ENCODE data around the gene CDH23. TPM values are rescaled to one million over a fixed set of nuclear protein-coding genes. Genes with fewer than 3 reads are reported as not detected.

CDH23 gene
- total and polyA plus RNA-seq, 10 of the 15 experiments (the other 5 are each of a cell fraction or from before 2014, with no cell fraction given): 0.09 to 0.40 (median 0.15) TPM; not detected in 1

- TF ChIP-seq, protein P1, sequence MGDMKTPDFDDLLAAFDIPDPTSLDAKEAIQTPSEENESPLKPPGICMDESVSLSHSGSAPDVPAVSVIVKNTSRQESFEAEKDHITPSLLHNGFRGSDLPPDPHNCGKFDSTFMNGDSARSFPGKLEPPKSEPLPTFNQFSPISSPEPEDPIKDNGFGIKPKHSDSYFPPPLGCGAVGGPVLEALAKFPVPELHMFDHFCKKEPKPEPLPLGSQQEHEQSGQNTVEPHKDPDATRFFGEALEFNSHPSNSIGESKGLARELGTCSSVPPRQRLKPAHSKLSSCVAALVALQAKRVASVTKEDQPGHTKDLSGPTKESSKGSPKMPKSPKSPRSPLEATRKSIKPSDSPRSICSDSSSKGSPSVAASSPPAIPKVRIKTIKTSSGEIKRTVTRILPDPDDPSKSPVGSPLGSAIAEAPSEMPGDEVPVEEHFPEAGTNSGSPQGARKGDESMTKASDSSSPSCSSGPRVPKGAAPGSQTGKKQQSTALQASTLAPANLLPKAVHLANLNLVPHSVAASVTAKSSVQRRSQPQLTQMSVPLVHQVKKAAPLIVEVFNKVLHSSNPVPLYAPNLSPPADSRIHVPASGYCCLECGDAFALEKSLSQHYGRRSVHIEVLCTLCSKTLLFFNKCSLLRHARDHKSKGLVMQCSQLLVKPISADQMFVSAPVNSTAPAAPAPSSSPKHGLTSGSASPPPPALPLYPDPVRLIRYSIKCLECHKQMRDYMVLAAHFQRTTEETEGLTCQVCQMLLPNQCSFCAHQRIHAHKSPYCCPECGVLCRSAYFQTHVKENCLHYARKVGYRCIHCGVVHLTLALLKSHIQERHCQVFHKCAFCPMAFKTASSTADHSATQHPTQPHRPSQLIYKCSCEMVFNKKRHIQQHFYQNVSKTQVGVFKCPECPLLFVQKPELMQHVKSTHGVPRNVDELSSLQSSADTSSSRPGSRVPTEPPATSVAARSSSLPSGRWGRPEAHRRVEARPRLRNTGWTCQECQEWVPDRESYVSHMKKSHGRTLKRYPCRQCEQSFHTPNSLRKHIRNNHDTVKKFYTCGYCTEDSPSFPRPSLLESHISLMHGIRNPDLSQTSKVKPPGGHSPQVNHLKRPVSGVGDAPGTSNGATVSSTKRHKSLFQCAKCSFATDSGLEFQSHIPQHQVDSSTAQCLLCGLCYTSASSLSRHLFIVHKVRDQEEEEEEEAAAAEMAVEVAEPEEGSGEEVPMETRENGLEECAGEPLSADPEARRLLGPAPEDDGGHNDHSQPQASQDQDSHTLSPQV (IDR thresholded peaks at IDR 0.05): no peak
- TF ChIP-seq SIX5 (IDR thresholded peaks at IDR 0.05; ENCODE audit: low read depth, low read length, severe bottlenecking) (no peak), EED (IDR thresholded peaks at IDR 0.05; ENCODE audit: low read depth) (no peak), BCL11A (IDR thresholded peaks at IDR 0.05; ENCODE audit: low read depth, low read length) (no peak), NBN (IDR thresholded peaks at IDR 0.05) (no peak), MAX (IDR thresholded peaks at IDR 0.05; ENCODE audit: low read depth, low read length) (no peak), SIN3A (IDR thresholded peaks at IDR 0.05; ENCODE audit: low read depth, low read length) (no peak), RBBP5 (conservative IDR thresholded peaks at IDR 0.05) (no peak), MEF2B (IDR thresholded peaks at IDR 0.05; ENCODE audit: partially characterized antibody, poor library complexity, severe bottlenecking) (no peak), TBL1XR1 (IDR thresholded peaks at IDR 0.05; ENCODE audit: low read depth, low read length) (no peak), SMC3 (IDR thresholded peaks at IDR 0.05; ENCODE audit: borderline replicate concordance, low read length) (peak; percentile 67), KAT2A (conservative IDR thresholded peaks at IDR 0.05; ENCODE audit: control insufficient read depth, low read depth, low read length) (no peak), HDGF (IDR thresholded peaks at IDR 0.05) (no peak), RAD21 (IDR thresholded peaks at IDR 0.05; ENCODE audit: insufficient read depth, low read depth, low read length) (peak; percentile 61), GABPA (IDR thresholded peaks at IDR 0.05; ENCODE audit: low read depth) (no peak), CREB1 (IDR thresholded peaks at IDR 0.05; ENCODE audit: low read depth) (no peak), PAX5 (IDR thresholded peaks at IDR 0.05; ENCODE audit: borderline replicate concordance, low read depth, low read length) (no peak), ZNF274 (IDR thresholded peaks at IDR 0.05; ENCODE audit: insufficient read depth, insufficient read length) (no peak), ZNF207 (IDR thresholded peaks at IDR 0.05; ENCODE audit: borderline replicate concordance) (0 out of 2 replicates have a peak, but pooled peaks have one; percentile 18), NR2C2 (IDR thresholded peaks at IDR 0.05; ENCODE audit: borderline replicate concordance, control insufficient read depth, insufficient read length, low read depth) (no peak), NFXL1 (IDR thresholded peaks at IDR 0.05; ENCODE audit: borderline replicate concordance) (no peak), SMAD5 (IDR thresholded peaks at IDR 0.05; ENCODE audit: low read depth) (no peak)
- TF ChIP-seq, protein P2, sequence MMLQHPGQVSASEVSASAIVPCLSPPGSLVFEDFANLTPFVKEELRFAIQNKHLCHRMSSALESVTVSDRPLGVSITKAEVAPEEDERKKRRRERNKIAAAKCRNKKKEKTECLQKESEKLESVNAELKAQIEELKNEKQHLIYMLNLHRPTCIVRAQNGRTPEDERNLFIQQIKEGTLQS (IDR thresholded peaks at IDR 0.05; ENCODE audit: borderline replicate concordance, extremely low read depth, low read depth, low read length): no peak
- TF ChIP-seq, protein P3, sequence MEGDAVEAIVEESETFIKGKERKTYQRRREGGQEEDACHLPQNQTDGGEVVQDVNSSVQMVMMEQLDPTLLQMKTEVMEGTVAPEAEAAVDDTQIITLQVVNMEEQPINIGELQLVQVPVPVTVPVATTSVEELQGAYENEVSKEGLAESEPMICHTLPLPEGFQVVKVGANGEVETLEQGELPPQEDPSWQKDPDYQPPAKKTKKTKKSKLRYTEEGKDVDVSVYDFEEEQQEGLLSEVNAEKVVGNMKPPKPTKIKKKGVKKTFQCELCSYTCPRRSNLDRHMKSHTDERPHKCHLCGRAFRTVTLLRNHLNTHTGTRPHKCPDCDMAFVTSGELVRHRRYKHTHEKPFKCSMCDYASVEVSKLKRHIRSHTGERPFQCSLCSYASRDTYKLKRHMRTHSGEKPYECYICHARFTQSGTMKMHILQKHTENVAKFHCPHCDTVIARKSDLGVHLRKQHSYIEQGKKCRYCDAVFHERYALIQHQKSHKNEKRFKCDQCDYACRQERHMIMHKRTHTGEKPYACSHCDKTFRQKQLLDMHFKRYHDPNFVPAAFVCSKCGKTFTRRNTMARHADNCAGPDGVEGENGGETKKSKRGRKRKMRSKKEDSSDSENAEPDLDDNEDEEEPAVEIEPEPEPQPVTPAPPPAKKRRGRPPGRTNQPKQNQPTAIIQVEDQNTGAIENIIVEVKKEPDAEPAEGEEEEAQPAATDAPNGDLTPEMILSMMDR (IDR thresholded peaks at IDR 0.05 in 2 of 3, conservative IDR thresholded peaks at IDR 0.05 in 1 of 3; ENCODE audit: control insufficient read depth in 2 of 3, extremely low read depth in 1 of 3, insufficient read depth in 1 of 3, low read depth in 3 of 3, low read length in 3 of 3): peak; percentile 77 to 98 (median 96)
Measured at GRCh38 chr10:71696628-71697326, 300.1 kb downstream of the CDH23 start (continued).

Measured in GM12878 (cell line).